KMS-11 (cell line): ENCODE data around the gene NME3.

Experiments
- H2AFZ ChIP-seq: fragments of 200-600 bp; sonication (generic); 2 replicates; pipeline ENCODE4 v1.6.1; 2016; ENCODE audit warnings: antibody characterized with exemption, mixed run types, low read depth
- H3K27ac ChIP-seq: fragments of 200-600 bp; sonication (generic); 2 replicates; pipeline ENCODE4 v1.6.1; 2016; ENCODE audit warnings: mild to moderate bottlenecking, mixed run types
- H3K27me3 ChIP-seq: fragments of 200-600 bp; sonication (generic); 2 replicates; pipeline ENCODE4 v1.6.1; 2017; ENCODE audit warnings: mild to moderate bottlenecking, low read depth, mixed run types, moderate library complexity; ENCODE audit not compliant: insufficient read depth
- H3K36me3 ChIP-seq: fragments of 200-600 bp; sonication (generic); 2 replicates; pipeline ENCODE4 v1.6.1; 2017; ENCODE audit warnings: mild to moderate bottlenecking, mixed run types; ENCODE audit not compliant: insufficient read depth
- H3K4me1 ChIP-seq: fragments of 200-600 bp; sonication (generic); 2 replicates; pipeline ENCODE4 v1.6.1; 2016; ENCODE audit warnings: mild to moderate bottlenecking, low read depth, mixed run types; ENCODE audit not compliant: poor library complexity, severe bottlenecking
- H3K4me2 ChIP-seq: fragments of 200-600 bp; sonication (generic); 2 replicates; pipeline ENCODE4 v1.7.0; 2016; ENCODE audit warnings: mild to moderate bottlenecking, mixed run types
- H3K4me3 ChIP-seq: fragments of 200-600 bp; sonication (generic); IDR thresholded peaks from 2 replicates; pipeline ENCODE4 v1.6.1; 2017; ENCODE audit warnings: low read depth, low read length, mixed read lengths; ENCODE audit not compliant: insufficient read depth
- H3K79me2 ChIP-seq: fragments of 200-600 bp; sonication (generic); 2 replicates; pipeline ENCODE4 v1.6.1; 2016; ENCODE audit warnings: low read depth, mixed run types; ENCODE audit not compliant: insufficient read depth
- H3K9ac ChIP-seq: fragments of 200-600 bp; sonication (generic); 2 replicates; pipeline ENCODE4 v1.6.1; 2016; ENCODE audit warnings: mild to moderate bottlenecking, mixed run types
- H4K20me1 ChIP-seq: fragments of 200-600 bp; sonication (generic); 2 replicates; pipeline ENCODE4 v1.6.1; 2016; ENCODE audit warnings: mild to moderate bottlenecking, mixed run types; ENCODE audit not compliant: insufficient read depth
- CTCF ChIP-seq: fragments of 200-600 bp; sonication (generic); conservative IDR thresholded peaks from 2 replicates; pipeline ENCODE4 v1.6.1; 2017; ENCODE audit warnings: low read depth, mild to moderate bottlenecking, antibody characterized with exemption, low read length, moderate library complexity, mixed read lengths

Gene NME3

DNA sequence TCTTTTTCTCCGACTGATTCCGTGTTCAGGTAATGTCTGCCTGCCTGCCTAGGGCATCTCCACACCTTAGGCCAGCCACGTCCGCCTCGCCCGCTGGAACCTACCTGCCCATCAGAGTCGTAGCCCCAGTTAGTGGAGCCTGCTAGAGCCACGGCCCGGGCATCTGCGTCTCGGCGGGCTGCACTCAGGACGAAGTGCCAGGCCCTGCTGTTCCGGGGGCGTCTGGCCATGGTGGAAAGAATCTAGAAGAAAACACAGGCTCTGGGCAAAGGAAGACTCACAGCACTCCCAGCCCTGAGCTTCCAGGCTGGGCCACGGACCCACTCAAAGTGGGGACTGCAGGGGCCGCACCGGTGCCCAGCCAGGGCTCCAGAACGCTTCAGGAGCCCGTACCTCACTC lies 9.9 kb upstream of the NME3 start:
- Histone ChIP-seq H2AFZ (no peak overlapping the region), H3K79me2 (peaks cover 42% of the 10 kb centered on the region), H3K9ac (no peak overlapping the region; the same call in 1 of the 2 replicates), H3K4me1 (peaks cover 14% of the 10 kb centered on the region), H3K36me3 (no peaks in the 10 kb centered on the region), H3K27me3 (no peaks in the 10 kb centered on the region), H3K4me3 (no peak overlapping the region), H4K20me1 (no peaks in the 10 kb centered on the region), H3K27ac (no peak overlapping the region), H3K4me2 (peak overlapping the region; percentile 66)
- no peak for TF ChIP-seq CTCF

- Histone ChIP-seq H3K4me1 (peaks cover 14% of the 10 kb centered on the region), H2AFZ (no peak overlapping the region), H3K4me2 (peak overlapping the region; percentile 66; the same call in 1 of the 2 replicates), H3K79me2 (peaks cover 36% of the 10 kb centered on the region), H3K9ac (no peak overlapping the region), H3K27ac (no peak overlapping the region), H3K4me3 (no peak overlapping the region), H3K27me3 (no peaks in the 10 kb centered on the region), H3K36me3 (no peaks in the 10 kb centered on the region), H4K20me1 (no peaks in the 10 kb centered on the region)
- no peak for TF ChIP-seq CTCF
These were observed 9.3 kb upstream of the NME3 start for GRCh38 chr16:1780677-1781072.

DNA sequence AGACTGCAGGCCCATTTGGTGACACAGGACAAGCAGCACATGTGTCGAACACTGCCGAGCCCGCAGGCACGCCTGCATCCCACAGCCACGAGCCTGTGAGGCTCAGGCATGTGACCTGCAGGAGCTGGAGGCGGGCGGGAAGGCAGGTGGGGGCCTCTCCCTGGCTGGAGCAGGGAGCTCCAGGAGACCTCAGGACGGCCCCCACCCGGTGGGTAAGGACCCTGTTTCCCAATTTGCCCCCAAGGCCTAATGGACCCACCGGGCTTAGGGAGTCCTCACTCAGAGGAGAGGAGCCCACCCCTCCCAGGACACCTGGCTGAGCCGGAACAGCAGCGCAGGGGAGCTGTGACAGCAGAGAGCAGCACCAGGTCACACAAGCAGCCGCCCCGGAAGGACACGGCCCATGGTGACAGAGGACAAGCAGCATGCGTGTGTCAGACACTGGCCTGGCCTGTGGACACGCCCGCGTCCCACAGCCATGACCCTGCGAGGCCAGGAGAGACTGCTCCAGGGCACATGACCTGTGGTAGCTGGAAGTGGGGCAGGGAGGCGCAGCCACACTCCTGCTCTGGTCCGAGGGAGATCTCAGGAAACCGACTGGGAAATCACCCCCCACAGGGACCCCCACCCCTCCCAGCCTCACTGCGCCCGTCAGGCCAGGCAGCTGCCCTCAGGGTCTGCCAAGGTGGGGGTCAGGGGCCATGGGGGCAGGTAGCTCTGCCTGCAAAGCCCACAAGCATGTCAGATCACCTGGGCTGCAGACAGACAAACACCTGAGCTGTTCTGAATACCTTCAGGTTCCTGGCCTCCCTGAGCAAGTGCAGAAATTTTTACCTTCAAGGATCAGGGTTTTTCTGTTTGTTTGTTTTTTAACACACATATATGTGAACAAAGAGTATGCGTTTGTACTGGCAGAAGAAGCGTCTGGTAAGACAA lies 8.7 kb upstream of the NME3 start:
- H4K20me1 ChIP-seq, result no peaks in the 10 kb centered on the region
- H3K27me3 ChIP-seq, result no peaks in the 10 kb centered on the region
- peaks cover 34% of the 10 kb centered on the region for H3K79me2 ChIP-seq
- H3K4me3 ChIP-seq, result no peak overlapping the region
- H2AFZ ChIP-seq, result no peak overlapping the region
- H3K4me2 ChIP-seq, result no peak overlapping the region
- H3K4me1 ChIP-seq, result peaks cover 16% of the 10 kb centered on the region
- no peak overlapping the region for H3K9ac ChIP-seq
- no peaks in the 10 kb centered on the region for H3K36me3 ChIP-seq
- TF ChIP-seq CTCF, result no peak
- no peak overlapping the region for H3K27ac ChIP-seq

GRCh38 chr16:1779234-1779701 lies 7.9 kb upstream of the NME3 start:
- Histone ChIP-seq H3K4me2 (no peak overlapping the region), H3K9ac (no peak overlapping the region), H2AFZ (no peak overlapping the region), H3K27me3 (no peaks in the 10 kb centered on the region), H4K20me1 (no peaks in the 10 kb centered on the region), H3K27ac (no peak overlapping the region), H3K36me3 (no peaks in the 10 kb centered on the region), H3K79me2 (peaks cover 34% of the 10 kb centered on the region), H3K4me3 (no peak overlapping the region), H3K4me1 (peaks cover 22% of the 10 kb centered on the region)
- TF ChIP-seq CTCF, result no peak
